ENCODE measurements around the gene OS9.

OS9 gene

DNA sequence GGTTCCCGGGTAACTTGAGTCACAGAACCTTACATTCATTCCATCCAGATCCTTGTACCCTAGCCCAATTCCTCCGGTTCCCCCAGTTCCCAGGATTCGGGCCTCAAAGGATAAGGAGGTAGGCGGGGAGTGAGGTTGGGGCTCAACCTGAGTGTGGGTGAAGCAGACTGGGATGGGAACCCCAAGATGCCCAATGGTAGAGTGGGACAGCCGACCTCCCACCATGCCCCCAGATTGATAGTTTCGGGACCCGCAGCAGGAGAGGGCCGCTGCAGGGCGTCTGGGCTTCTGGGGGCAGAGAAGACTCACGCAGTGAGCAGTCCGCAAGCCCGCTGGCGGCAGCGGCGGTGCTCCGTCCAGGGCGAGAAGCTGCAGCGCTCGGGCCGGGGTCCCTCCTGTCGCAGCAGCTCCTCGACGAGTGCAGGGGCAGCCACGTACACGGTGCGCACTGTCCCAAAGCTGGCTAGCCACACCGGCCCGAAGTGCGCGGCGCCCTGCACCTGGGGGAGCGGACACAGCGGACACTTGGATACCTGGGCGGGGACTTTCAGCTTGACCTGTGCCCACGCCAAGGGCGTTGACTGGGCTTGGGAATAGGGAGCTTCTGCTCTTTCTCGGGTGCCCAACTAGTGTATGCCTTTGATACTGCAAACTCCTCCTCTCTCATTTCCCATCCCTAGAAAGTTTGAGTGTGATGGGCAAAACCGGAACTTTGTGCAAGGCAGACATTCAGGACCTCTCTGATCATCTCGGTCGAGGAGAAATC lies 71.9 kb downstream of the OS9 start:
- DNase-seq (ENCODE audit: low spot score): no peak

GRCh38 chr12:57766464-57767304 lies 72.8 kb downstream of the OS9 start, which contains the start of gene CYP27B1:
CYP27B1 (minus strand) TSS chr12:57767078; CDS start chr12:57767041, 37 bp downstream.
- DNase-seq (ENCODE audit: low spot score): no peak

GRCh38 chr12:57767305-57767698 lies 73.4 kb downstream of the OS9 start:
- no peak for DNase-seq (ENCODE audit: low spot score)

DNA sequence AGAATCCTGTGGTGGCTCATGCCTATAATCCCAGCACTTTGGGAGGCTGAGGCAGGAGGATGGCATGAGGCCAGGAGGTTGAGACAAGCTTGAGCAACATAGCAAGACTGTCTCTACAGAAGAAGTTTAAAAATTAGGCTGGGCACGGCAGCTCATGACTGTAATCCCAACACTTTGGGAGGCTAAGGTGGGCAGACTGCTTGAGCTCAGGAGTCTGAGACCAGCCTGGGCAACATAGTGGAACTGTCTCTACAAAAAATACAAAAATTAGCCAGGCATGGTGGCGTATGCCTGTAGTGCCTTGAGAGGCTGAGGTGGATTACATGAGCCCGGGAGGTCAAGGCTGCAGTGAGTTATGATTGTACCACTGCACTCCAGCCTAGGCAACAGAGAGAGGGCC lies 73.9 kb downstream of the OS9 start:
- DNase-seq (ENCODE audit: low spot score): no peak

DNA sequence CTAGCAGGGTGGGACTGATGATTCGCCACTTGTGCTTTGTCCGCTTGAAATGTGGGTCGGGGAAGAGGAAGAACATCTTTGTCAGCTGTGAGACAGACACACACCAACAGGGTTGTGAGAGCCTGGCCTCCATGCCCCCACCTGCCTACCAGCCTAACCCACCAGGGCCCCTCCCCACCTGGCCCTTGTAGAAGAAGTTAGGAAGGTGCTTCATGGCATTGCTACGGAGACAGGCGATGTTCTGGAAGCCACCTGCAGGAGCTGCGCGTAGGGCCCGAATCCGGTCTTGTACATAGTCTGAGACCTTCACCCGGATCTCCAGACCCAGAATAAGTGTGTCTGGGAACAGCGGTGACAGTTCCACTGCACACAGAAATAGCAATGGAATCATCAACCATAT lies 75.7 kb downstream of the OS9 start:
- no peak for DNase-seq (ENCODE audit: low spot score)

DNA sequence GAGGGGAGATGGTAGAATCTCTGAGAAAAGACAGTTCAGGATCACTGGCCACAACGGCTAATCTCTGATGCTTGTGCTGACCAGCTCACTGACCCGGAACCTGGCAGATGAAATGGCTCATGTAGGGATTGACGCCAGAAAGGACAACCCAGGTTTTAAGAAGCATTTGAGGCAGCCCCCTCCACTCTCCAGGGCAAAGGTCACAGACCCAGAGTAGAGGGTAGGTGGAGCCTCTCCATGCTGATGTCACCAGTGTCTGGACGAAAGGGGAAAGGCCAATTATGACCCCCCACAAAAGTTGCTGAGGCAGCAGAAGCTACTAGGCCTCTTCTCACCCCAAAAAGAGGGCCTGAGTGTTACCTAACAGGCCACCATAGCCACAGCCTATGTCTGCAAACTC lies 76.8 kb downstream of the OS9 start:
- no peak for DNase-seq (ENCODE audit: low spot score)

All from globus pallidus (tissue), 1 donor.